ENCODE measurements around the gene OMA1.

GRCh38 chr1:58585581-58586151 is 39.1 kb upstream of the OMA1 start:
- TF ChIP-seq SNAI2 (CRISPR knock-in tag; IDR thresholded peaks at IDR 0.05) (no peak), PATZ1 (CRISPR knock-in tag; IDR thresholded peaks at IDR 0.05; ENCODE audit: borderline replicate concordance) (no peak), CREB5 (CRISPR knock-in tag; IDR thresholded peaks at IDR 0.05; ENCODE audit: low read depth) (no peak), ZFP30 (CRISPR knock-in tag; IDR thresholded peaks at IDR 0.05) (no peak), BACH2 (CRISPR knock-in tag; IDR thresholded peaks at IDR 0.05; ENCODE audit: borderline replicate concordance) (no peak), RARB (CRISPR knock-in tag; IDR thresholded peaks at IDR 0.05) (no peak), ZNF565 (CRISPR knock-in tag; conservative IDR thresholded peaks at IDR 0.05; ENCODE audit: low read depth) (no peak), ESRRG (CRISPR knock-in tag; IDR thresholded peaks at IDR 0.05) (no peak), GLIS3 (CRISPR knock-in tag; IDR thresholded peaks at IDR 0.05) (no peak), ZC3H10 (CRISPR knock-in tag; IDR thresholded peaks at IDR 0.05) (no peak), ZNF70 (CRISPR knock-in tag; IDR thresholded peaks at IDR 0.05) (no peak), ARNTL (CRISPR knock-in tag; IDR thresholded peaks at IDR 0.05; ENCODE audit: borderline replicate concordance, low read depth) (no peak), POU6F1 (CRISPR knock-in tag; IDR thresholded peaks at IDR 0.05; ENCODE audit: borderline replicate concordance, low read depth) (no peak)
